Breast epithelium (tissue), 4 donors: ENCODE measurements around the gene BMP7. TPM values are rescaled to one million over a fixed set of nuclear protein-coding genes. Genes with fewer than 3 reads are reported as not detected.

Source experiments
- DNase-seq, 2 donors: peaks; one replicate each; pipeline ENCODE4 v3.0.0-alpha.2; 2019; ENCODE audit warnings: low spot score in 2 of 2
- H3K27ac ChIP-seq, 2 donors: fragments of 200-600 bp; sonication (generic) in 1 of 2; one replicate each; pipeline ENCODE4 v1.5.1; 2016 to 2019; ENCODE audit warnings: mild to moderate bottlenecking in 1 of 2
- H3K27me3 ChIP-seq, 2 donors: fragments of 200-600 bp; sonication (generic) in 1 of 2; one replicate each; pipeline versions ENCODE4 v1.5.1 to v1.6.0; 2017 to 2019; ENCODE audit warnings: control low read depth in 1 of 2, mild to moderate bottlenecking in 1 of 2
- H3K36me3 ChIP-seq: fragments of 200-600 bp; one replicate; pipeline ENCODE4 v1.5.1; 2019
- H3K4me1 ChIP-seq, 2 donors: fragments of 200-600 bp; sonication (generic); one replicate each; pipeline ENCODE4 v1.5.1; 2016 to 2019; ENCODE audit warnings: control low read depth in 1 of 2
- H3K4me3 ChIP-seq, 3 donors: fragments of 200-600 bp; sonication (generic); 1 replicate in 2 of 3; 2 replicates in 1 of 3; pipeline ENCODE4 v1.5.1; 2016 to 2019; ENCODE audit warnings: mild to moderate bottlenecking in 3 of 3, moderate library complexity in 2 of 3
- H3K9me3 ChIP-seq, 2 donors: fragments of 200-600 bp; sonication (generic) in 1 of 2; one replicate each; pipeline ENCODE4 v1.5.1; 2016 to 2019; ENCODE audit warnings: control low read depth in 1 of 2
- CTCF ChIP-seq, 3 donors: fragments of 450-650 bp; IDR thresholded peaks; one replicate each; pipeline ENCODE4 v1.5.1; 2016 to 2017; ENCODE audit warnings: antibody characterized with exemption in 3 of 3, mild to moderate bottlenecking in 3 of 3, moderate library complexity in 3 of 3
- POLR2A ChIP-seq: fragments of 450-650 bp; IDR thresholded peaks from one replicate; pipeline ENCODE4 v1.6.1; 2016; ENCODE audit warnings: antibody characterized with exemption, mild to moderate bottlenecking, moderate library complexity
- POLR2AphosphoS5 ChIP-seq, 3 donors: sonication (generic); formaldehyde crosslinking; IDR thresholded peaks; one replicate each; pipeline ENCODE4 v1.6.1; 2017; ENCODE audit warnings: antibody characterized with exemption in 3 of 3
- intact Hi-C: fragments of 100-400 bp; cut with DNase I; formaldehyde crosslinking; loops from one replicate; pipeline ENCODE4 v1.15.1; 2023; ENCODE audit warnings: low total_unique reads
- total RNA-seq, 3 donors: library from RNA; depleted of rRNA; stranded (reverse); fragments of >200 nt; gene quantifications; one replicate each; pipeline ENCODE4 v1.1.0, GENCODE V29; 2016

Gene BMP7
- total RNA-seq, 3 donors from 2014 or later, result 1.6 to 3.8 (median 1.8) TPM

GRCh38 chr20:57136734-57137133 lies 129.7 kb downstream of the BMP7 start:
- H3K4me1 ChIP-seq, result no peaks in the 10 kb centered on the region
- H3K4me3 ChIP-seq, result no peak overlapping the region
- TF ChIP-seq POLR2A, result no peak
- TF ChIP-seq CTCF (IDR thresholded peaks at IDR 0.05), result no peak
- TF ChIP-seq POLR2AphosphoS5 (IDR thresholded peaks at IDR 0.05), result no peak
- DNase-seq, result no peak
- no peak overlapping the region for H3K27ac ChIP-seq
- H3K36me3 ChIP-seq, result no peaks in the 10 kb centered on the region
- H3K9me3 ChIP-seq, result no peaks in the 10 kb centered on the region
- intact Hi-C loops, result no loop called here
- no peaks in the 10 kb centered on the region for H3K27me3 ChIP-seq

- DNase-seq, result no peak
Measured at GRCh38 chr20:57135875-57136274, 130.6 kb downstream of the BMP7 start.

GRCh38 chr20:57134804-57135203 lies 131.6 kb downstream of the BMP7 start:
- no peak for DNase-seq
- no peak overlapping the region for H3K4me3 ChIP-seq
- no peaks in the 10 kb centered on the region for H3K4me1 ChIP-seq
- no peak overlapping the region for H3K27ac ChIP-seq
- intact Hi-C loops, result no loop called here
- TF ChIP-seq POLR2A, result no peak
- TF ChIP-seq CTCF (IDR thresholded peaks at IDR 0.05), result no peak
- no peak for TF ChIP-seq POLR2AphosphoS5 (IDR thresholded peaks at IDR 0.05)
- no peaks in the 10 kb centered on the region for H3K27me3 ChIP-seq
- H3K9me3 ChIP-seq, result no peaks in the 10 kb centered on the region
- no peaks in the 10 kb centered on the region for H3K36me3 ChIP-seq

More at GRCh38 chr20:57135875-57136274, 130.6 kb downstream of the BMP7 start:
- intact Hi-C loops, result no loop called here
- Histone ChIP-seq H3K9me3 (no peaks in the 10 kb centered on the region), H3K4me1 (no peaks in the 10 kb centered on the region), H3K27me3 (no peaks in the 10 kb centered on the region), H3K4me3 (no peak overlapping the region), H3K36me3 (no peaks in the 10 kb centered on the region), H3K27ac (no peak overlapping the region)
- no peak for TF ChIP-seq POLR2A
- TF ChIP-seq CTCF (IDR thresholded peaks at IDR 0.05), result no peak
- no peak for TF ChIP-seq POLR2AphosphoS5 (IDR thresholded peaks at IDR 0.05)

- intact Hi-C loops, result no loop called here
Measured at GRCh38 chr20:57133926-57134650, 132.4 kb downstream of the BMP7 start.

More at GRCh38 chr20:57133926-57134650, 132.4 kb downstream of the BMP7 start:
- H3K27ac ChIP-seq, result no peak overlapping the region
- H3K27me3 ChIP-seq, result no peaks in the 10 kb centered on the region
- DNase-seq, result no peak
- no peak overlapping the region for H3K4me3 ChIP-seq
- H3K9me3 ChIP-seq, result no peaks in the 10 kb centered on the region
- no peaks in the 10 kb centered on the region for H3K36me3 ChIP-seq
- no peaks in the 10 kb centered on the region for H3K4me1 ChIP-seq
- TF ChIP-seq POLR2A (no peak), CTCF (IDR thresholded peaks at IDR 0.05) (no peak), POLR2AphosphoS5 (IDR thresholded peaks at IDR 0.05) (no peak)
